Measurements from ENCODE around the gene SCLY.

GRCh38 chr2:238024986-238025385 lies 35.8 kb upstream of the SCLY start:
- no peak for TF ChIP-seq ZNF423 (tag by site-specific recombination; IDR thresholded peaks at IDR 0.05)
- TF ChIP-seq ZNF280C (tag by site-specific recombination; IDR thresholded peaks at IDR 0.05), result no peak
- TF ChIP-seq, protein P1, sequence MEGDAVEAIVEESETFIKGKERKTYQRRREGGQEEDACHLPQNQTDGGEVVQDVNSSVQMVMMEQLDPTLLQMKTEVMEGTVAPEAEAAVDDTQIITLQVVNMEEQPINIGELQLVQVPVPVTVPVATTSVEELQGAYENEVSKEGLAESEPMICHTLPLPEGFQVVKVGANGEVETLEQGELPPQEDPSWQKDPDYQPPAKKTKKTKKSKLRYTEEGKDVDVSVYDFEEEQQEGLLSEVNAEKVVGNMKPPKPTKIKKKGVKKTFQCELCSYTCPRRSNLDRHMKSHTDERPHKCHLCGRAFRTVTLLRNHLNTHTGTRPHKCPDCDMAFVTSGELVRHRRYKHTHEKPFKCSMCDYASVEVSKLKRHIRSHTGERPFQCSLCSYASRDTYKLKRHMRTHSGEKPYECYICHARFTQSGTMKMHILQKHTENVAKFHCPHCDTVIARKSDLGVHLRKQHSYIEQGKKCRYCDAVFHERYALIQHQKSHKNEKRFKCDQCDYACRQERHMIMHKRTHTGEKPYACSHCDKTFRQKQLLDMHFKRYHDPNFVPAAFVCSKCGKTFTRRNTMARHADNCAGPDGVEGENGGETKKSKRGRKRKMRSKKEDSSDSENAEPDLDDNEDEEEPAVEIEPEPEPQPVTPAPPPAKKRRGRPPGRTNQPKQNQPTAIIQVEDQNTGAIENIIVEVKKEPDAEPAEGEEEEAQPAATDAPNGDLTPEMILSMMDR (tag by site-specific recombination; IDR thresholded peaks at IDR 0.05), result no peak
- TF ChIP-seq ZNF777 (tag by site-specific recombination; IDR thresholded peaks at IDR 0.05; ENCODE audit: borderline replicate concordance), result no peak
- no peak for TF ChIP-seq ZBTB48 (tag by site-specific recombination; IDR thresholded peaks at IDR 0.05)
- TF ChIP-seq HIC1 (tag by site-specific recombination; IDR thresholded peaks at IDR 0.05), result no peak
- TF ChIP-seq ZNF10 (tag by site-specific recombination; IDR thresholded peaks at IDR 0.05), result no peak
- TF ChIP-seq ZFP3 (tag by site-specific recombination; IDR thresholded peaks at IDR 0.05; ENCODE audit: low read depth), result no peak
- TF ChIP-seq SCRT1 (tag by site-specific recombination; IDR thresholded peaks at IDR 0.05; ENCODE audit: borderline replicate concordance), result no peak
- TF ChIP-seq, protein P2, sequence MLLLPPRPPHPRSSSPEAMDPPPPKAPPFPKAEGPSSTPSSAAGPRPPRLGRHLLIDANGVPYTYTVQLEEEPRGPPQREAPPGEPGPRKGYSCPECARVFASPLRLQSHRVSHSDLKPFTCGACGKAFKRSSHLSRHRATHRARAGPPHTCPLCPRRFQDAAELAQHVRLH (tag by site-specific recombination; IDR thresholded peaks at IDR 0.05), result no peak
- no peak for TF ChIP-seq ZNF664 (tag by site-specific recombination; IDR thresholded peaks at IDR 0.05)
- TF ChIP-seq ZNF843 (tag by site-specific recombination; IDR thresholded peaks at IDR 0.05), result no peak
